Endothelial cell of umbilical vein (primary cell): ENCODE measurements around the gene FHOD3. TPM values are rescaled to one million over a fixed set of nuclear protein-coding genes. Genes with fewer than 3 reads are reported as not detected.

ENCODE experiments used
- BruUV-seq: library from RNA; stranded (reverse); fragments of 400-500 nt; replicated peaks from 2 replicates; lab custom pipeline; 2021; lab: Mats Ljungman, UMichigan
- CTCF ChIA-PET: fragments of 300-600, 350-600 bp; sonication (Branson Sonifier 250); formaldehyde crosslinking; loops from one replicate; lab custom pipeline; 2021; ENCODE audit warnings: antibody characterized with exemption, inconsistent platforms; lab: Charles Lee
- POLR2A ChIA-PET: fragments of 300-600, 350-600 bp; sonication (Branson Sonifier 250); formaldehyde crosslinking; loops from one replicate; lab custom pipeline; 2021; ENCODE audit warnings: antibody characterized with exemption, inconsistent platforms; lab: Charles Lee
- DNase-seq: peaks from one replicate; pipeline ENCODE4 v3.0.0-alpha.2; 2011; ENCODE audit warnings: low read depth, low spot score
- FAIRE-seq: peaks from 2 replicates; lab custom pipeline; 2011; peaks lifted over from hg19 to GRCh38; lab: Jason Lieb, UNC
- H2AFZ ChIP-seq: 2 replicates; pipeline ENCODE4 v1.6.0; 2012; ENCODE audit warnings: low read depth, low read length, control low read depth, inconsistent platforms
- H3K27ac ChIP-seq: 2 replicates; pipeline ENCODE4 v1.5.1; 2011; ENCODE audit warnings: low read depth, mild to moderate bottlenecking, control low read depth, low read length, moderate library complexity; ENCODE audit not compliant: insufficient read depth
- H3K27me3 ChIP-seq, 2 experiments: 2 replicates each; pipeline versions ENCODE4 v1.6.0 to v1.6.1; 2011; ENCODE audit warnings: low read length in 2 of 2, mixed read lengths in 1 of 2; ENCODE audit not compliant: control insufficient read depth in 2 of 2, insufficient read depth in 2 of 2
- H3K36me3 ChIP-seq, 2 experiments: 2 replicates in 1 of 2; 3 replicates in 1 of 2; pipeline ENCODE4 v1.5.1; 2011; ENCODE audit warnings: low read length in 2 of 2, mild to moderate bottlenecking in 1 of 2, moderate library complexity in 1 of 2; ENCODE audit not compliant: control insufficient read depth in 2 of 2, insufficient read depth in 2 of 2; ENCODE audit errors: extremely low read depth in 1 of 2
- H3K4me1 ChIP-seq: 3 replicates; pipeline ENCODE4 v1.5.1; 2011; ENCODE audit warnings: mild to moderate bottlenecking, low read length; ENCODE audit not compliant: control insufficient read depth, insufficient read depth; ENCODE audit errors: extremely low read depth
- H3K4me2 ChIP-seq: 2 replicates; pipeline ENCODE4 v1.6.1; 2011; ENCODE audit warnings: low read length, control low read depth, mixed read lengths; ENCODE audit not compliant: insufficient read depth
- H3K4me3 ChIP-seq, 3 experiments: fragments of 200-600 bp in 1 of 3; sonication (generic), shearing (Covaris generic) in 1 of 3; replicated peaks in 1 of 3; 2 replicates each; pipeline ENCODE4 v1.5.1; 2011 to 2016; ENCODE audit warnings: control low read depth in 3 of 3, low read length in 3 of 3, mild to moderate bottlenecking in 2 of 3, inconsistent platforms in 1 of 3, low read depth in 1 of 3, moderate library complexity in 1 of 3; ENCODE audit not compliant: insufficient read depth in 1 of 3
- H3K79me2 ChIP-seq: 2 replicates; pipeline ENCODE4 v1.6.0; 2012; ENCODE audit warnings: low read length, inconsistent platforms; ENCODE audit not compliant: control insufficient read depth, insufficient read depth
- H3K9ac ChIP-seq: replicated peaks from 2 replicates; pipeline ENCODE3; 2011; ENCODE audit warnings: low read length, control low read depth; ENCODE audit not compliant: insufficient read depth; ENCODE audit errors: extremely low read depth
- H3K9me1 ChIP-seq: replicated peaks from 3 replicates; pipeline ENCODE4 v1.6.0; 2011; ENCODE audit warnings: mild to moderate bottlenecking, low read length; ENCODE audit not compliant: control insufficient read depth, insufficient read depth; ENCODE audit errors: extremely low read depth
- H3K9me3 ChIP-seq: replicated peaks from 2 replicates; pipeline ENCODE4 v1.5.1; 2012; ENCODE audit warnings: low read length, inconsistent platforms; ENCODE audit not compliant: control insufficient read depth, insufficient read depth
- H4K20me1 ChIP-seq: replicated peaks from 2 replicates; pipeline ENCODE3; 2011; ENCODE audit warnings: mild to moderate bottlenecking, low read length; ENCODE audit not compliant: control insufficient read depth, insufficient read depth; ENCODE audit errors: extremely low read depth
- EZH2 ChIP-seq: IDR thresholded peaks from 2 replicates; pipeline ENCODE4 v1.6.1; 2012; ENCODE audit warnings: borderline replicate concordance, low read depth, mild to moderate bottlenecking, moderate library complexity, low read length, inconsistent platforms; ENCODE audit not compliant: severe bottlenecking
- FOS ChIP-seq: IDR thresholded peaks from 2 replicates; pipeline ENCODE4 v1.6.1; 2011; ENCODE audit warnings: mild to moderate bottlenecking, low read length, moderate library complexity, borderline replicate concordance; ENCODE audit not compliant: insufficient read depth
- GATA2 ChIP-seq: IDR thresholded peaks from 2 replicates; pipeline ENCODE4 v1.7.0; 2011; ENCODE audit warnings: low read depth, mild to moderate bottlenecking, moderate library complexity, mixed read lengths, low read length; ENCODE audit not compliant: insufficient read length, insufficient read depth
- JUN ChIP-seq: IDR thresholded peaks from 2 replicates; pipeline ENCODE4 v1.6.1; 2011; ENCODE audit warnings: borderline replicate concordance, low read depth; ENCODE audit not compliant: insufficient read length, insufficient read depth
- MYC ChIP-seq: IDR thresholded peaks from one replicate; pipeline ENCODE4 v1.6.1; 2011; ENCODE audit warnings: mild to moderate bottlenecking, low read depth, low read length
- POLR2A ChIP-seq: IDR thresholded peaks from 2 replicates; pipeline ENCODE4 v1.6.1; 2012; ENCODE audit warnings: low read depth, mild to moderate bottlenecking, control low read depth, low read length
- POLR2AphosphoS5 ChIP-seq: IDR thresholded peaks from 2 replicates; pipeline ENCODE4 v1.6.1; 2012; ENCODE audit warnings: low read depth, mild to moderate bottlenecking, control low read depth, low read length, moderate library complexity; ENCODE audit not compliant: insufficient read depth
- dilution Hi-C: fragments of 300-500 bp; cut with MboI; formaldehyde crosslinking; loops from one replicate; pipeline ENCODE4 v1.15.0; 2019; ENCODE audit warnings: low sequenced_read_pairs; ENCODE audit not compliant: extremely low pct_ligation_motif_present
- intact Hi-C: fragments of 100-400 bp; cut with micrococcal nuclease; formaldehyde crosslinking; loops from one replicate; pipeline ENCODE4 v1.10.0; 2022
- polyA plus RNA-seq, 4 experiments: library from polyadenylated mRNA; depleted of rRNA in 3 of 4; stranded (reverse) in 3 of 4; unstranded in 1 of 4; fragments of >200 nt; gene quantifications; 2 replicates each; pipeline versions ENCODE4 v1.2.1 to v1.2.3, GENCODE V29; 2011 to 2012; ENCODE audit warnings: missing spikeins in 1 of 4
- total RNA-seq: library from RNA; stranded (reverse); gene quantifications from 2 replicates; pipeline ENCODE4 v1.2.3, GENCODE V29; 2021
- TF ChIP-seq, protein P1 (sequence below), 2 donors: IDR thresholded peaks; 1 replicate in 1 of 2; 2 replicates in 1 of 2; pipeline ENCODE4 v1.5.1; 2011; ENCODE audit warnings: low read length in 2 of 2, mild to moderate bottlenecking in 2 of 2, moderate library complexity in 2 of 2, control low read depth in 1 of 2, inconsistent platforms in 1 of 2, low read depth in 1 of 2; ENCODE audit not compliant: insufficient read depth in 1 of 2; ENCODE audit errors: extremely low read depth in 1 of 2
- TF ChIP-seq, protein P2 (sequence below): IDR thresholded peaks from 2 replicates; pipeline ENCODE4 v1.6.1; 2011; ENCODE audit not compliant: insufficient read depth, insufficient read length

Gene FHOD3
- total and polyA plus RNA-seq, 2 donors (not counting 3 experiments of a cell fraction or from before 2014, with no cell fraction given), result 0.06 to 1.5 TPM

DNA sequence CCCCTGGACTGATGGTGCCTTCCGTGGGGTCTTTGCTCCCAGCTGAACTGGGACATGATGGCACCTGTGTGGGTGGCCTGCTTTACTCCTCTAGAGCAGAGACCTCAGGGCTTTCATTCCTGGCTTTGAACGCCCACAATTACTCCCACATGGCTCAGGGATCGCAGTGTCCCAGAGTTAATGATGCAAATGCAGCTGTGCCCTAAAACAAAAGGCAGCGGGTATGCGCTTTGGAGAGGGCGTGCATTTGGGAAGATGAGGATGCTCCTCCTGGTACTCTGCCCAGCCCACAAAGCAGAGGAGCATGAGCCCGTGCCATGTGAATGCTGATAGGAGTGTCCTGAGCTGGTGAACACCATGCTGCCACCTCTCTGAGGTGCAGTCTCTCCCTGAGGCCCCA is 173.4 kb downstream of the FHOD3 start:
- H3K27ac ChIP-seq, result no peak overlapping the region
- no peaks in the 10 kb centered on the region for H3K4me1 ChIP-seq
- ChIA-PET CTCF (no interaction called here), POLR2A (no interaction called here)
- no peak overlapping the region for H2AFZ ChIP-seq
- H4K20me1 ChIP-seq, result no peaks in the 10 kb centered on the region
- H3K36me3 ChIP-seq, result no peaks in the 10 kb centered on the region
- no peak overlapping the region for H3K9ac ChIP-seq
- no peaks in the 10 kb centered on the region for H3K9me1 ChIP-seq
- no TSS peak for BruUV-seq
- no peak overlapping the region for H3K4me2 ChIP-seq
- intact Hi-C loops, result no loop called here
- no peaks in the 10 kb centered on the region for H3K9me3 ChIP-seq
- FAIRE-seq (no peak), DNase-seq (no peak)
- no peaks in the 10 kb centered on the region for H3K79me2 ChIP-seq
- no peak for TF ChIP-seq EZH2
- TF ChIP-seq, protein P1, sequence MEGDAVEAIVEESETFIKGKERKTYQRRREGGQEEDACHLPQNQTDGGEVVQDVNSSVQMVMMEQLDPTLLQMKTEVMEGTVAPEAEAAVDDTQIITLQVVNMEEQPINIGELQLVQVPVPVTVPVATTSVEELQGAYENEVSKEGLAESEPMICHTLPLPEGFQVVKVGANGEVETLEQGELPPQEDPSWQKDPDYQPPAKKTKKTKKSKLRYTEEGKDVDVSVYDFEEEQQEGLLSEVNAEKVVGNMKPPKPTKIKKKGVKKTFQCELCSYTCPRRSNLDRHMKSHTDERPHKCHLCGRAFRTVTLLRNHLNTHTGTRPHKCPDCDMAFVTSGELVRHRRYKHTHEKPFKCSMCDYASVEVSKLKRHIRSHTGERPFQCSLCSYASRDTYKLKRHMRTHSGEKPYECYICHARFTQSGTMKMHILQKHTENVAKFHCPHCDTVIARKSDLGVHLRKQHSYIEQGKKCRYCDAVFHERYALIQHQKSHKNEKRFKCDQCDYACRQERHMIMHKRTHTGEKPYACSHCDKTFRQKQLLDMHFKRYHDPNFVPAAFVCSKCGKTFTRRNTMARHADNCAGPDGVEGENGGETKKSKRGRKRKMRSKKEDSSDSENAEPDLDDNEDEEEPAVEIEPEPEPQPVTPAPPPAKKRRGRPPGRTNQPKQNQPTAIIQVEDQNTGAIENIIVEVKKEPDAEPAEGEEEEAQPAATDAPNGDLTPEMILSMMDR (IDR thresholded peaks at IDR 0.05; ENCODE audit: extremely low read depth in 1 of 2, insufficient read depth in 1 of 2, low read depth in 1 of 2, low read length in 2 of 2), result no peak
- TF ChIP-seq, protein P2, sequence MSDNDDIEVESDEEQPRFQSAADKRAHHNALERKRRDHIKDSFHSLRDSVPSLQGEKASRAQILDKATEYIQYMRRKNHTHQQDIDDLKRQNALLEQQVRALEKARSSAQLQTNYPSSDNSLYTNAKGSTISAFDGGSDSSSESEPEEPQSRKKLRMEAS, result no peak
- no peak for TF ChIP-seq JUN
- TF ChIP-seq POLR2AphosphoS5, result no peak
- TF ChIP-seq MYC, result no peak
- no peak for TF ChIP-seq POLR2A
- TF ChIP-seq FOS, result no peak
- TF ChIP-seq GATA2, result no peak
- H3K27me3 ChIP-seq, result no peaks in the 10 kb centered on the region
- dilution Hi-C loops, result no loop called here
- no peak overlapping the region for H3K4me3 ChIP-seq
